ENCODE data around the gene CENPU. TPM values are rescaled to one million over a fixed set of nuclear protein-coding genes. Genes with fewer than 3 reads are reported as not detected.

CENPU gene
- total and polyA plus RNA-seq, 10 donors: 3.0 to 12.9 (median 5.8) TPM

- Histone ChIP-seq H3K27me3 (replicated peaks in 1 of 7) (no peaks in the 10 kb centered on the region), H3K9me3 (no peaks in the 10 kb centered on the region), H3K36me3 (peaks cover 0 to 87% (median 24%) of the 10 kb centered on the region in 6 donors), H3K27ac (peak overlapping the region in 7 of 8 donors; percentile 48 to 86 (median 71)), H3K4me3 (peak overlapping the region in 1 of 8 donors; percentile 46), H3K4me1 (peaks cover 4 to 35% (median 16%) of the 10 kb centered on the region in 6 donors)
- no peak for DNase-seq
- WGBS, 5 donors: 91 to 96% (median 93%) methylated on average over 9 of the region's 9 CpGs
- TF ChIP-seq POLR2A (IDR thresholded peaks at IDR 0.05): no peak
- peak in 2 of 3 donors; percentile 10 to 13 for TF ChIP-seq POLR2AphosphoS5 (IDR thresholded peaks at IDR 0.05)
- TF ChIP-seq CTCF (IDR thresholded peaks at IDR 0.05 in 8 of 11, conservative IDR thresholded peaks at IDR 0.05 in 3 of 11): no peak
- intact Hi-C loops (cut with DNase I; ENCODE audit: low total_unique reads): no loop called here
These were observed 65.8 kb downstream of the CENPU start for GRCh38 chr4:184668096-184668495.

- Histone ChIP-seq H3K4me1 (peaks cover 4 to 44% (median 20%) of the 10 kb centered on the region in 6 donors), H3K4me3 (no peak overlapping the region), H3K9me3 (no peaks in the 10 kb centered on the region), H3K27ac (peak overlapping the region in 2 of 8 donors; percentile 6 to 86), H3K36me3 (peaks cover 0 to 74% (median 15%) of the 10 kb centered on the region in 6 donors), H3K27me3 (replicated peaks in 1 of 7) (no peaks in the 10 kb centered on the region)
- 73 to 89% (median 76%) methylated on average over 6 of the region's 6 CpGs for WGBS, 5 donors
- no peak for TF ChIP-seq POLR2AphosphoS5 (IDR thresholded peaks at IDR 0.05)
- no peak for TF ChIP-seq POLR2A (IDR thresholded peaks at IDR 0.05)
- no peak for TF ChIP-seq CTCF (IDR thresholded peaks at IDR 0.05 in 8 of 11, conservative IDR thresholded peaks at IDR 0.05 in 3 of 11)
- DNase-seq: no peak
- intact Hi-C loops (cut with DNase I; ENCODE audit: low total_unique reads): no loop called here
These were observed 67.2 kb downstream of the CENPU start for GRCh38 chr4:184666670-184667069.

- Histone ChIP-seq H3K36me3 (peaks cover 0 to 75% (median 25%) of the 10 kb centered on the region in 6 donors), H3K27me3 (replicated peaks in 1 of 7) (no peaks in the 10 kb centered on the region), H3K9me3 (no peaks in the 10 kb centered on the region), H3K4me3 (no peak overlapping the region), H3K27ac (no peak overlapping the region), H3K4me1 (peaks cover 4 to 39% (median 20%) of the 10 kb centered on the region in 6 donors)
- intact Hi-C loops (cut with DNase I; ENCODE audit: low total_unique reads): no loop called here
- no peak for TF ChIP-seq POLR2A (IDR thresholded peaks at IDR 0.05)
- no peak for TF ChIP-seq POLR2AphosphoS5 (IDR thresholded peaks at IDR 0.05)
- no peak for TF ChIP-seq CTCF (IDR thresholded peaks at IDR 0.05 in 8 of 11, conservative IDR thresholded peaks at IDR 0.05 in 3 of 11)
- WGBS, 5 donors: 58 to 70% (median 64%) methylated on average over 6 of the region's 6 CpGs
- DNase-seq: no peak
These were observed 69.3 kb downstream of the CENPU start for GRCh38 chr4:184664445-184665210.

- DNase-seq: no peak
- Histone ChIP-seq H3K9me3 (no peaks in the 10 kb centered on the region), H3K27me3 (replicated peaks in 1 of 7) (no peaks in the 10 kb centered on the region), H3K4me3 (no peak overlapping the region), H3K36me3 (peaks cover 0 to 62% (median 29%) of the 10 kb centered on the region in 6 donors), H3K27ac (no peak overlapping the region), H3K4me1 (peaks cover 0 to 20% (median 5%) of the 10 kb centered on the region in 6 donors)
- intact Hi-C loops (cut with DNase I; ENCODE audit: low total_unique reads): no loop called here
- WGBS, 5 donors: 30 to 48% (median 43%) methylated on average over 1 of the region's 1 CpG
- no peak for TF ChIP-seq CTCF (IDR thresholded peaks at IDR 0.05 in 8 of 11, conservative IDR thresholded peaks at IDR 0.05 in 3 of 11)
These were observed 71.7 kb downstream of the CENPU start for GRCh38 chr4:184662236-184662635.
